Pancreas (tissue), 10 donors: Measurements from ENCODE around the gene RHBDL1. TPM values are rescaled to one million over a fixed set of nuclear protein-coding genes. Genes with fewer than 3 reads are reported as not detected.
"Not testable (repeated sequence)": the region's sequence is repeated elsewhere in the genome, so short reads cannot be mapped to it uniquely, and the experiment has no call there.

Experiments used
- ATAC-seq, 4 donors: fragments of 200-7000 bp; cut with Tn5 transposase; one replicate each; pipeline versions ENCODE4 v1.8.0 to v1.9.1; 2020; ENCODE audit warnings: mild to moderate bottlenecking in 4 of 4, moderate library complexity in 4 of 4
- DNase-seq, 6 donors: peaks; one replicate each; pipeline ENCODE4 v3.0.0-alpha.2; 2020
- FAIRE-seq: peaks from 2 replicates; lab custom pipeline; 2012; peaks lifted over from hg19 to GRCh38; lab: Jason Lieb, UNC
- H3K27ac ChIP-seq, 4 donors: fragments of 200-600 bp; sonication (generic); 1 replicate in 3 of 4; 2 replicates in 1 of 4; pipeline versions ENCODE4 v1.5.0 to v1.8.0; 2020
- H3K27me3 ChIP-seq, 4 donors: fragments of 200-600 bp; one replicate each; pipeline ENCODE4 v1.8.0; 2021
- H3K36me3 ChIP-seq, 3 donors: fragments of 200-600 bp; sonication (generic) in 1 of 3; one replicate each; pipeline versions ENCODE4 v1.5.0 to v1.8.0; 2020 to 2021
- H3K4me1 ChIP-seq, 3 donors: fragments of 200-600 bp; one replicate each; pipeline ENCODE4 v1.8.0; 2021
- H3K4me3 ChIP-seq, 4 donors: fragments of 200-600 bp; sonication (generic) in 2 of 4; one replicate each; pipeline versions ENCODE4 v1.5.0 to v1.8.0; 2020 to 2021
- H3K9me3 ChIP-seq, 4 donors: fragments of 200-600 bp; one replicate each; pipeline ENCODE4 v1.8.0; 2021
- WGBS, 2 donors: extraction: QIAGEN DNeasy Blood & Tissue Kit; methylation state at CpG; one replicate each; pipeline ENCODE4 v1.1.7; 2013; 5-methylcytosine and 5-hydroxymethylcytosine counted together
- intact Hi-C, 3 donors: fragments of 100-400 bp; cut with DNase I; formaldehyde crosslinking; loops; one replicate each; pipeline versions ENCODE4 v1.11.1 to v1.14.2; 2022
- polyA plus RNA-seq, 2 donors: library from polyadenylated mRNA; stranded (reverse); fragments of 200-250 nt; gene quantifications; one replicate each; pipeline ENCODE4 v1.2.3, GENCODE V29; 2013
- total RNA-seq, 6 donors: library from RNA; stranded (reverse); fragmentation: NEBNext Ultra II Directional in 4 of 6; extraction: Animal tissue kit (Norgen Biotek cat#: 25700) in 4 of 6; gene quantifications; one replicate each; pipeline versions ENCODE4 v1.2.1 to v1.2.4, GENCODE V29; 2021 to 2023
- TF ChIP-seq, protein P1 (sequence below), 4 donors: fragments of 200-600 bp; sonication (generic) in 3 of 4; IDR thresholded peaks; one replicate each; pipeline versions ENCODE4 v1.5.0 to v1.8.0; 2021; ENCODE audit warnings: antibody characterized with exemption in 4 of 4
- donor health status: healthy with polysubstance abuse.
- donor health status: DM: no; HTN: no; CAD: no; lungs with moderate emphysema.
- donor health status: DM: no; HTN: no; CAD: no.
- donor health status: control.
- donor health status: control.
- donor health status: Bipolar disorder and iron deficiency.
- donor health status: DM: yes; HTN: yes; CAD: no.
- donor health status: DM: no; HTN: no; CAD: no.
- donor health status: DM: no; HTN: no; CAD: no.
- donor health status: DM: yes; HTN: yes; CAD: no.

Gene RHBDL1
- total and polyA plus RNA-seq, 8 donors = 0.28 to 5.1 (median 0.98) TPM

DNA sequence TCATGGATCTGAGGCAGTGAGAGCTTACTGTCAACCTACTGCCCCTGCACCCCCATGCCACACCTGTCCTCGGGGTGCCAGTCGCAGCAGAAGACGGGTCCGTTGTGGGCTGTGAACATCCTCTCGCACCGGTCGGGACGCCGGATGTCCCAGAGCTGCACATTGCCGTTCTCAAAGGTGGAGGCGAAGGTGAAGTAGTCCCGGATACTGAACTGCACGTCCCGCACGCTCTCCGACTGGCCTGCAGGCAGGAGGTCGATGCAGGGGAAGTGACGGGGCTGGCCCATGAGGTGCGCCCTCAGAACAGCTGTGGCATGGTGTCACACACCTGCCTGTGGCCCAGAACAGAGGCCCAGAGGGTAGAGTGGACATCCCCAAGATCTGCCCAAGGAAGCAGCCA lies 12.0 kb downstream of the RHBDL1 start:
- Histone ChIP-seq H3K4me3 (no peak overlapping the region), H3K27ac (no peak overlapping the region), H3K27me3 (no peaks in the 10 kb centered on the region), H3K4me1 (peaks cover 4 to 26% (median 21%) of the 10 kb centered on the region in 3 donors), H3K36me3 (peaks cover 0 to 5% (median 2%) of the 10 kb centered on the region in 3 donors), H3K9me3 (no peaks in the 10 kb centered on the region)
- intact Hi-C loops = no loop called here
- 90 to 95% methylated on average over 19 of the region's 19 CpGs for WGBS, 2 donors
- ATAC-seq (no peak), DNase-seq (no peak), FAIRE-seq (no peak)
- TF ChIP-seq, protein P1, sequence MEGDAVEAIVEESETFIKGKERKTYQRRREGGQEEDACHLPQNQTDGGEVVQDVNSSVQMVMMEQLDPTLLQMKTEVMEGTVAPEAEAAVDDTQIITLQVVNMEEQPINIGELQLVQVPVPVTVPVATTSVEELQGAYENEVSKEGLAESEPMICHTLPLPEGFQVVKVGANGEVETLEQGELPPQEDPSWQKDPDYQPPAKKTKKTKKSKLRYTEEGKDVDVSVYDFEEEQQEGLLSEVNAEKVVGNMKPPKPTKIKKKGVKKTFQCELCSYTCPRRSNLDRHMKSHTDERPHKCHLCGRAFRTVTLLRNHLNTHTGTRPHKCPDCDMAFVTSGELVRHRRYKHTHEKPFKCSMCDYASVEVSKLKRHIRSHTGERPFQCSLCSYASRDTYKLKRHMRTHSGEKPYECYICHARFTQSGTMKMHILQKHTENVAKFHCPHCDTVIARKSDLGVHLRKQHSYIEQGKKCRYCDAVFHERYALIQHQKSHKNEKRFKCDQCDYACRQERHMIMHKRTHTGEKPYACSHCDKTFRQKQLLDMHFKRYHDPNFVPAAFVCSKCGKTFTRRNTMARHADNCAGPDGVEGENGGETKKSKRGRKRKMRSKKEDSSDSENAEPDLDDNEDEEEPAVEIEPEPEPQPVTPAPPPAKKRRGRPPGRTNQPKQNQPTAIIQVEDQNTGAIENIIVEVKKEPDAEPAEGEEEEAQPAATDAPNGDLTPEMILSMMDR (IDR thresholded peaks at IDR 0.05) = no peak

DNA sequence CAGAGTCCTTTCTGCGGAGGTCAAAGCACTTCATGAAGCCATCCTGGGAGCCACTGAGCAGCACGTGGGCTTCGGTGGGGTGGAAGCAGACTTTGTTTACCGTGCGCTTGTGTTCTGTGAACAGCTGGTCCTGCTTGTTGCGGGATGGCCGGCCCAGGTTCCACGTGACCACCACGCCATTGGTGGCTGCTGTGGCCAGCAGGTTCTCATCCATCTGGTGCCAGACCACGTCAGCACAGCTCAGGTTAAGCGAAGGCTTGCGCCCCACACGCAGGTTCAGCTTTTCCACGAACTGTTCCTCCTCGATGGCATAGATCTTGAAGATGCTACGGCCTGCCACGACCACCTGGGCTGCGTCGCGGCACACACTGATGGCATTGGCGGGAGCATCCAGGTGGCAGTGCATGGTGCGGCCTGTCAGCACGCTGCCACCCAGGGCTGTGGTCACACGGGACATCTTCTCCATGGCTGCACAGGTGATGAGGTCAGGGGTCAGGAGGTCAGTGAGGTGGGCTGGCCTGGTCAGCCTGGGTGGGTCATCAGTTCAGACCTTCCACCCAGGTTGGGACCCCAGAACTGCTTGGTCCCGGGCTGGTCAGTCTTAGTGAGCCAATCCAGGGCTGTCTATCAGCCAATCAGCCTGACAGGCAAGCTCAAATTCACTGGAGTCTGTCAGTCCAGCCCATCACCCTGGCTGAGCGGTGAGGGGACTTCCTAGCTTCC lies 13.9 kb downstream of the RHBDL1 start:
- TF ChIP-seq, protein P1 (IDR thresholded peaks at IDR 0.05) = no peak
- no peaks in the 10 kb centered on the region for H3K27me3 ChIP-seq
- WGBS, 2 donors = 68 to 70% methylated on average over 26 of the region's 26 CpGs
- H3K27ac ChIP-seq = peak overlapping the region in 2 of 4 donors; percentile 44 to 51
- H3K4me3 ChIP-seq = peak overlapping the region; percentile 56 to 95 (median 66)
- intact Hi-C loops = no loop called here
- no peaks in the 10 kb centered on the region for H3K36me3 ChIP-seq
- no peaks in the 10 kb centered on the region for H3K9me3 ChIP-seq
- DNase-seq (no peak), ATAC-seq (no peak), FAIRE-seq (no peak)
- peaks cover 4 to 18% (median 17%) of the 10 kb centered on the region in 3 donors for H3K4me1 ChIP-seq

DNA sequence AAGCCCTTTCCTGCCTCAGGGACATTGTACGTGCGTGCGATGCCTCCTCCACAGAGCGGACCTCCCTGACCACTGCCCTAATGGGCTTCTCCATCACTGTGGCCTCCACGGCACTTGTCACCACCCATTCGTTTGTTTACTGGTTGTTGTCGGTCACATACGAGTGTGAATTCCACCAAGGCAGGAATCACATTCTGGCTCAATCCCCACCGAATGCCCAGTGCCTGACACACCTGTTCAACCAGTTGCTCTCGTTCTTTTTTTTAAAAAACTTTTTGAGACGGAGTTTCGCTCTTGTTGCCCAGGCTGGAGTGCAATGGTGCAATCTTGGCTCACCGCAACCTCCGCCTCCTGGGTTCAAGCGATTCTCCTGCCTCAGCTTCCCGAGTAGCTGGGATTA lies 15.8 kb downstream of the RHBDL1 start:
- DNase-seq, H3K36me3 ChIP-seq, H3K27me3 ChIP-seq, H3K27ac ChIP-seq, FAIRE-seq, H3K9me3 ChIP-seq, intact Hi-C loops, H3K4me3 ChIP-seq, ATAC-seq: not testable (repeated sequence)
- H3K4me1 ChIP-seq = peaks cover 4 to 28% (median 15%) of the 10 kb centered on the region in 3 donors
- WGBS, 2 donors = 63 to 68% methylated on average over 16 of the region's 16 CpGs

DNA sequence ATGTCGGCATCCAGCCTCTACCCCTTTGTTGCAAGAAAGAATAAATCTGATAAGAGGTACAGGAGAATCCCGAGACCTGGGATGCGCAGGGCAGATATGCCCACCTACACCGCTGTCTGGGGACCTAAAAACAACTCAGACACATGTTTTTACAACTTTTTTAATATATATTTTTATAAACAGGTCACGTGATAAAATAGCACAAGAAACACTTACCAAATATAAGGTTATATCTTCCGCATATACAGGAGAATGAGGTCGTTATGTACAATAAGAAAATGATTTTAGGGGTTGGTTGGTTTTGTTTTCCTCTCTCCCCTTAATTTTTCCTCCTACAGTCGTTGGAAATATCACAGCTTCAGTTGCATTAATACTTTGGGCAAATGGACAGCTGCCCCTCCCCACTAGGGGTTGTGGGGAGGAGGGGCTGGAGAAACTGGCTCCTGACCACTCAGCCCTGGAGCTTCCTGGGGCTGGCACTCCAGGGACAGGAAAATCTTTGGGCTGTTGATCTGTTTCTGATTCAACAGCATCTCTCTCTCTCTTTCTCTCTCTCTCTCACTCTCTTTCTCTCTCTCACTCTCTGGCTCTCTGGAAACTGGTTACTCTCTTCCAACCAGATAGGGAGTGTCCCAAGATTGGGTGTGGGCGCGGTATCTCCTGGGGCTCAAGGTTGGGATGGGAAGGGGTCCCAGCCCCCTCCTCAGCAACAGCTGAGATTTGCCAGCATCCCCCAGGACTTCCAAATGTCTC lies 17.1 kb downstream of the RHBDL1 start:
- TF ChIP-seq, protein P1 (IDR thresholded peaks at IDR 0.05) = no peak
- DNase-seq (no peak), ATAC-seq (no peak), FAIRE-seq (no peak)
- 49 to 59% methylated on average over 10 of the region's 10 CpGs for WGBS, 2 donors
- peaks cover 0 to 9% (median 0%) of the 10 kb centered on the region in 4 donors for H3K27me3 ChIP-seq
- H3K4me3 ChIP-seq = no peak overlapping the region
- intact Hi-C loops = no loop called here
- no peaks in the 10 kb centered on the region for H3K9me3 ChIP-seq
- H3K4me1 ChIP-seq = peaks cover 4 to 28% (median 15%) of the 10 kb centered on the region in 3 donors
- no peak overlapping the region for H3K27ac ChIP-seq
- no peaks in the 10 kb centered on the region for H3K36me3 ChIP-seq

DNA sequence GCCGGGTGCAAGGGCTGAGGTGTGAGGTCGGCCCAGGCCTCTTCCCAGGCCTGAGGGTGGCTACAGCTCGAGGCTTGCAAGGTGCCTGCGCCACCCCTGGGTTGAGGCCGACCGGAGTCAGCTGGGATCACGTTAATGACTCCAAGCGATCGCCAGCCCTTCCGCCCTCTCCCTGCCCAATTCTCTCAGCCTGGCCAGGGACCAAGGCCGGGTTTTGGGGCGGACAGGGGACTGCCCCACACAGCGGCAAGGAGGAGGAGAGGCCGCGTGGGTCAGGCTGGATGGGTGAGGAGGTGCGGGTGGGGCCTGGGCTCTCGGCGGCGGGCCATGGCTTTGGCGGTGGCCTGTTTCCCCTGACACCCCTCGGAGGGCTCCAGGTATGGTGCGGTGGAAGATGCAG lies 17.9 kb downstream of the RHBDL1 start:
- FAIRE-seq = no peak
- DNase-seq = no peak
- no peak for ATAC-seq
- Histone ChIP-seq H3K27me3 (peaks cover 0 to 9% (median 0%) of the 10 kb centered on the region in 4 donors), H3K27ac (no peak overlapping the region), H3K36me3 (no peaks in the 10 kb centered on the region), H3K4me1 (peaks cover 4 to 28% (median 15%) of the 10 kb centered on the region in 3 donors), H3K4me3 (no peak overlapping the region), H3K9me3 (no peaks in the 10 kb centered on the region)
- TF ChIP-seq, protein P1 (IDR thresholded peaks at IDR 0.05) = no peak
- 36 to 52% methylated on average over 21 to 22 of the region's 22 CpGs for WGBS, 2 donors
- intact Hi-C loops = no loop called here
